GM18508 (cell line): ENCODE data around the gene DNAH11.
"Not testable (repeated sequence)": the region's sequence is repeated elsewhere in the genome, so short reads cannot be mapped to it uniquely, and the experiment has no call there.

Source experiments
- ATAC-seq: cut with Tn5 transposase; IDR thresholded peaks from one replicate; pipeline ENCODE4 v1.9.1; 2021; ENCODE audit warnings: moderate number of reproducible peaks; ENCODE audit not compliant: insufficient read depth, unreplicated experiment

The DNAH11 gene

DNA sequence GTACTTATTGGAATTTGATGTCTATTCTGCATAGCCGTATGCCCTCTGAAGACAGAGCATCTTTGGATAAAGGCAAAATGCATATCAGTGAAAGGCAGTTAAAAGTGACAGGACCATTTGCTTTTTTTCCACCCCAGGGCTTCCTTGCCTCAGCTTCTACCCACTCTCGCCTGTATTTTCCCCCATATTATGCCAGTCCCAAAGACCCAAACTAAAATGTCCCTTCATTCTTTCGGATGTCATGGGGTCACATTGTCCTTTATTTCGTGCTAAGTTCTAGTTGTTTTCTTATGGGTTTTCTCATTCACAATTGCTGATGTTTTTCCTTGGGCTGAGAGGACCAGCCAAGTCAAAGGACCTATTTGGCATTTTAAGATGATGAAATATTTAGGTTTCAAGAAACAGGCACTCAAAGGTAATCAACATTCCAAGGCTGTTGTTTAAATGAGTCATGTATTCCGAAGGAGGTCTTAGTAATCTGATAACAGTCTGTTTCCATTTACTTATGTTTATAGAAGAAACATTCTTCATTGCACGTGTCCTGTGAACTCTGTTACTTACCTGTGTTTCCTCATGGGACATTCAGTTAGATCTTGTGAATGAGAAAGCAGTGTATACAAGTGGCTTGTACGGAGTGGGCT lies 74.1 kb downstream of the DNAH11 start:
- no peak for ATAC-seq

DNA sequence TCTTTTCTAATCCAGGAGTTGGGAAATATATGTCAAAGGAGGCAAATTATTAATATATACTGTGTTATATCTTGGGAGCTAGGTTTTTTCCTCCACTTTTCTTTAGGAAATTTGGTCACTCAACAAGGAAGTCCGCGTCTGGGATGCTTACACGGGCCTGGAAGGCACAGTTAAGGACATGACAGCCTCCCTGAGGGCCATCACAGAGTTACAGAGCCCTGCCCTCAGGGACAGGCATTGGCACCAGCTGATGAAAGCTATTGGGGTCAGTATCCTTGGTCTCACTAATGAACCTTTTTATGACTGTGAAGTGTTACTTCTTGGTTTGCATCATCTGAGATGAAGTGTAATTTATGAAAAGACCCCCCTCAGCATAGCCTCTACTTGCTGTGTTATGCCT lies 74.7 kb downstream of the DNAH11 start:
- no peak for ATAC-seq

DNA sequence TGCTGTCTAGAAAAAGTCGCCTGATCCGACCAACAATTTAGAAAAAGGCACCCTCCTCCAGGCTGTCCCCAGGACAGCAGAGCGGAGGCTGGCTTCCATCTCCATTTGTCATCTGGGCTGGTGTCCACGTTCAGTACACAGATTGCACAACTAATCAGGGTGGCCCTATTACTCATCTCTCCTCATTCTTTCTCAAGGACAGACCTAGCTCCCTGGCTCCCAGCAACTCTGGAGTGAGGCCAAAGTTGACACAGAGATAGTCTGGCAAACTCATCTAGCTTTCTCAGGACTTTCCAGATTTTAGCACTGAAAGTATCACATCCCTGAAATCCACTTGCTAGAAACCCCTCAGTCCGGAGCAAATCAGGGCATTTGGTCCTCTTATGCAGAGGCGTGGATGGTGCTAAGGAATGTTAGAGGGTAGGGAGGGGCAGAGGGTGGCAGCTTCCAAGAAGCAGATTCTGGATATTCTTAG lies 75.1 kb downstream of the DNAH11 start:
- ATAC-seq, result no peak

DNA sequence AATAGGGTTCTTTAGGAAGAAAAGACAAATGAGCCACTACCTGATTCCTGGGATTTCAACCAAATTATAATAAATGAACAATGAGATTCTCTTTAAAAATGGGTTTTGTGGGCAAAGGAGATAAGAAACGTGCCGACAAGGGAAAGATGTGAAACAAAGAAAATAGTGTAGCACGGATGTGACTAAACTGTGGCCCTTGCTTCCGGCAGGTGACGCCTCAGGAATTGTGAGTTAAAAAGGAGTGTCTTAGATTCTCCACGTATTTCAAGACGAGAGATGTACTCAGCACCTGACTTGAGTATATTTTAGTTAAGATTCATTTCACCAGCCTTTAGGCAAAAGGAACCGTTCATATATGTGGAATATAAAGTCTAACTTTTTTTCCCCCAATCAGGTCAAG lies 75.9 kb downstream of the DNAH11 start:
- ATAC-seq, result no peak

DNA sequence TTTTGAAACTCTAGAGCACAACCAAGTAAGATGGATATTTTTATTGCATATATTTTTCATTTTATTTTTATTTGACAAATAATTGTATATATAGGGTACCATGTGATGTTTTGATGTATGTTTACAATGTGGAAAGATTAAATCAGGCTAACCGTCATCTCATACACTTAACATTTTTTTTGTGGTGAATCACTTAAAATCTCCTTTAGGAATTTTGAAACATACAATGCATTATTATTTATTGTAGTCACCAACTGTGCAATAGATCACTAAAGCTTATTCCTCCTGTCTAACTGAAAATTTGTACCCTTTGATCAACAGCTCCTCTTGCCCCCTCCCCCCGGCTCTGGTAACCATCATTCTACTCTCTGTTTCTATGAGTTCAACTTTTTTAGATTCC lies 77.2 kb downstream of the DNAH11 start:
- no peak for ATAC-seq

DNA sequence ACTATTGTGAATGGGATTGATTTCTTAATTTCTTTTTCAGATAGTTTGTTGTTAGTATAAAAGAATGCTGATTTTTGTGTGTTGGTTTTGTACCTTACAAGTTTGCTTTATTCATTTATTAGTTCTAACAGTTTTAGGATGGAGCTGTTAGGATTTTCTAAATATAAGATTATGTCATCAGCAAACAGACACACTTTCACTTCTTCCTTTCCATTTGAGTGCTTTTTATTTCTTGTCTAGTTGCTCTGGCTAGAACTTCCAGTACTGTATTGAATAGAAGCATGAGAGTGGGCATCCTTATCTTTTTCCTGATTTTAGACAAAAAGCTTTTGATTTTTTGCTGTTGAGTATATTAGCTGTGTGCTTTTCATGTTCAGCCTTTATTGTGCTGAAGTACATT lies 81.5 kb downstream of the DNAH11 start:
- no peak for ATAC-seq

DNA sequence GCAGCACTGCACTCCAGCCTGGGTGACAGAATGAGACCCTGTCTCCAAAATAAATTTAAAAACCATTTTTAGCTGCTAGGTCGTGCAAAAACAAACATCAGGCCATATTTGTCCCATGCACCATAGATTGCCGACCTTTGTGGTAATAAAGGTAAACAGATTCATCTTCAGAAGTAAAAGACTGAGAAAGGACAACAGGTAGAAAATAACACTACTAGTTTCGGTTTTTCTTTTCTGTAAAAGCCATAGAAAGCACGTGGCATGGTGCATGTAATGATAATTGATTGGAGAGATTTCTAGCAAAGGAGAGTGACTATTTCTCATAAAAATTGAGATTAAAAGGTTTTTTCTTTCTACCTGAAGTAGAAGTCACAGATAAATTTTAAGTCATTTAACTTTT lies 93.9 kb downstream of the DNAH11 start:
- ATAC-seq, result no peak

DNA sequence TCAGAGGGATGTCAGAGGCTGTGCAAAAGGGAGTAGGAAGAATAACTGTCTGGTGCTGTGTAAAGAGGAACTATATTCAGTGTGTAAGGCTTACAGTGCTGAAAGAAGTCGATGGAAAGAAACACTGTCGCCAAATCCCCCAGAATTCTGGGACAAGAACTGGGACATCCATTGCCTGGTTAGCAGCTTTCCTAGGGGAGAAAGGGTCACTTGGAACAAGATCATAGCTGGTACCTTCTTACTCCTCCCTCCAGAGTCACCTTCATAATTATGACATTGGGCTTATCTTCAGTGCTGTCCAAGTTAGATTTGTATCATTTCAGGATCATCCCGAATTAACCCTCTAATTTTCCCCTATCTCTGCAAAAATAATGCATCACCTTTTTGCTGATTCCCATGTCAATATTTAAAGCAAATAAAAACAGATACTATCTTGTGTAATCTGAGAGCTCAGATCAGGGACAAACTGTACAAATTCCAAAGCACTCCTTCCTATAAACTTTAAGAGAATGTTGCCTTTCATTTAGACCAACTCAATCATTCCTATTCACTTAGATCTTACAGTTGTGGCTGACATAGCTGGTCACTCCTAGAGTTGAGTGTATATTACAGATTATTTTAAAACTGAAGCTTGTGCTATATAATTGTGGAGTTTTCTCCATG lies 96.5 kb downstream of the DNAH11 start:
- no peak for ATAC-seq

DNA sequence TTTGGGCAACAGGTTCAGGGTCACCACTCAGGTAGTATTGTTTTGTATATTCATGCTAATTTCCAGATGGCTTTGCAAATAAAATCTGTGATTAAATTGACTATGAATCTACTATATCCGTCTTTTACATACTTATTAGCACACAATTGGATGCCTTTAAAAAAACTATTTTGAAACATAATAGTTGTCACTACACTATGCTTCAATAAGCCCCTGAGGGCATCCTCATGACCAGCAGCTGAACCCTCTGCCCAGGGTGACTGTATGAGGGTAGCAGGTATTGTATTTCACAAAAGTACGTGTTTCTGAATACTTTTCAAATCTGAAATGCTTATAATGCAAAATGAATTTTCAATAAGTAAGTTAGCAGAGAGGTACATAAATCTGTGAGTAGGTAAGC lies 97.3 kb downstream of the DNAH11 start:
- no peak for ATAC-seq

DNA sequence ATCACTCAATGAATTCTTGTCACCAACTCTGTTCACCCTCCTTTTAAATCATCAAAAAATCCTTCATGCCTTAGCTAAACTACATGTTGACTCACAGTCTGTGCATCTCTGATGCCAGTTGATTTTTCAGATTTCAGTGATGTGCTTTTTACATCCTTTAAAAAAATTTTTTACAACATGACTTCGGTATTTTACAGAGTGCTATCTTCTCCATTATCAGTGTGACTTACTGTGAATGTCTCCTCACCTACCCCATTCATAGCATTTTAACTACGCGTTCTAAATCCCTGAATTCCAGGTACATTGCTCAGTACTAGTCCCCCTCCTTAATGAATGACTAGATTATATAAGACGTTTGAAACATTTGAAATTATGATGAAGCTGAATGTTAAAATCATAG lies 98.7 kb downstream of the DNAH11 start:
- no peak for ATAC-seq

DNA sequence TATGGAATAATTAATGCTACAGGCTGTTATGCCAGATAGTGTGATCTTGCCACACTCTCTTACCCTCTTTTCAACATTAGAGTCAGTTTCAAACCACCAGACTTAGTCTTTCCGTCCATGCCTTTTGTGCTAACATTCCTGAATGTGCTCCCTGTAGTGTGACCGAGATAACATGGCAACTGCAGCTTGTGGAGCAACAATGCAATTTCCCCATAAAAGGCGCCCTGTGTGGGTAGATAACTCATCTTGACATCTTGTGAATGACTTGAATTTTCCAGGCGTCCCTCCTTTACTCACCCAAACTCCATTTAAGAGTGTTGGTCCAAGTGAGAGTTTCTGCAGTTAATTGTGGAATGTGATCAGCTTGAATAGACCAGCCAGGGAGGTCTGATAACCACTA lies 99.6 kb downstream of the DNAH11 start:
- ATAC-seq, result no peak

DNA sequence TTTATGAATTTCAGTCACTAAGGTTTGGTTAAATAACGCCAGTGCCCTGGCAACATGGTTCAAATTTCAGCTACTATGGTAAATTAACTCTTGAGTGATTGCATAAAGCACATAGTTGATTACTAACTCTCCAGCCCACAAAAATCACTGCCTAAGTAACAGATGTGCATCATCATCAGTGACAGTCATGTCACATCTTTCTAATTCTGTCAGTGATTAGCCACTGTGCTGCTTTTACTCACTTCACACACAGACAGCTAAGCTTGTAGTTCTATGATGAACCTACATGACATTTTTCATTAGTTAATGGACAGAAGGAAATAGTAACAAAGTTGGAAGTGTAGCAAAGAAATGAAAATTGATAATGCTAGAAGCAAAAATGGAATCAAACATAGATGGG lies 108.9 kb downstream of the DNAH11 start:
- no peak for ATAC-seq

DNA sequence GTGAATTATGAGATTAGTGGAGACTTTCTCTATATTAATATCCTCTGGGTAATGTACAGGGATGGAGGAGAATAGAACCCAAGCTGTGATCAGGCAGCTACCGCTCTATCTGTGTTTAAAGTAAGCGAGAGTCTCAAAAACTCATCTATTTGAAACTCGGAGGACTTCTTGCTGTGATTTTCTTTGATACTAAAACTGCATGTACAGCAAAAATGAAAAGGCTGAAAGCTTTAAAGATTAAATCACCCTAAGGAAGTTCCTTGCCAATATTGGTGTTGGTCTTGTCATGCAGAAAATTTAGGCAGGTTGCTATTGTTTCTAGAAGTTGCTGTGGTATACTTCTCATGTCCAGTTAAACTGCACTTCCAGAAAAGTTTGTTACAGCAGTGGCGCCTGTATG lies 110.8 kb downstream of the DNAH11 start:
- ATAC-seq, result no peak

DNA sequence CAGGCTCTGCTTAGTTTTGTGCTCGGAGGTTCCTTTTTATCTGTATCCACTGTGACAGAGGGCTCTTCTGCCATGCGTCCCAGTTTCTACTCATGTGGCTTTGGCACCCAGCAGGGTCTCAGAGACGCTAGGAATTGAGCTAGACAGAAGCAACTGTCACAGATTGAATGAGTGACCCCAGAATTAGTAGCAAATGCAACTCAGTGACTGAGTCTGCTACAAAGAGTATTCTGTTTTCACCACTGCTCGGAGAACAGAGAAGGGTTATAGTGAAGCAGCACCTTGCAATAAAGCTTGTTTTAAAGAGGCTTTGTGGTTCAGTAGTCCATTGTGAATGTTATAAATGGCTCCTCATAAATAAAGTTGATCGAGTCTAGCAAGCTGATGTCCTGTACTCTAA lies 113.2 kb downstream of the DNAH11 start:
- no peak for ATAC-seq

DNA sequence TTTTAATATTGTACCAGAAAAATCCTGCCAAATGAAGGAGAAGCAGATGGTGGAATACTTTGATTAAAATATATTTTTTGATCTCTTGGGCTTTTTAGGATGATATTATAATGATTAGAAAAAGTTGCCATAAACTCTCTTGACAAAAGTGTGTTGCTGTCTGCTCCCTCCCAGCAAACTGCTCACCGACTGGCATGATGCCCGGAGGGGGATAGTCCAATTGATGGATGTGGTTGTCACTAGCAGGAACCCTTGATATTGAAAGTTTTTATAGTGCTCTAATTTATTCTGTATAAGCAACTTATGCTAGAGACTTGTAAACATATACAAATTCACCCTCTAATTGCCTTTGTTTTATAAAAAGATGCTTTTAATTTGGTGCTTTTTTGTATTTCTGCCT lies 114.0 kb downstream of the DNAH11 start:
- ATAC-seq, result no peak

DNA sequence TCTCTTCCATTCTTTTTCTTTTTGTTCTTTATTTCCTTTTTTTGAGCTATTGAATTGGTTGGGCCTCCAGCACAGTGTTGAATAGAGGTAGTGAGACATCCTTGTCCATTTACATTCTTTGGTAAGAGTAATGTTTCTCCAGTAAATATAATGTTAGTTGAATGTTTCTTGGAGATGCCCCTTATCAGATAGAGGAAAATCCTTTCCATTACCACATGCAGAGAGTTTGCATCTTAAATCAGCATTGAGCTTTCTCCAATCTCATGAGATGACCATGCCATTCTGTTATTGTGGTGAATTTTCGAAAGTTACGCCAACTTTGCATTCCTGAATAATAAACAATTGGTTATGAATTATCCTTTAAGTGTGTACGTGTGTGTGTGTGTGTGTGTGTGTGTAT lies 127.7 kb downstream of the DNAH11 start:
- ATAC-seq, result no peak

DNA sequence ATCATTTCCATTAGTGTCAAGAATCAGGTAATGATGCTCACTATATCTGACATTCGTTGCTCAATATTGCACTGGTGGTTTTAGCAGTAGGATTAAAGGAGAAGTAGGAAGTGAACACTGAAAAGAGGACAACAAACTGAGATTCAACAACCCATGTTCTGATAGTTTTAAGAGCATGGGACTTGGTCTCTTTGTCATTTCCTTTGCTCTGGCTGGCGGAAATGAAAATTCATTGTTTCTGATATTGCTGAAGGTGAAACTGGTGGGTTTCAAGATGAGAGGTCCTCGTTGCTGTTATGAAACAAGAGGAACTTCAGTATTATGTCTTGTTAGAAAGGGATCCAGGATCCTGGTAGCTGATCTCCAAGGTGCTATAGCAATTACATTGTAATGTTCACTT lies 129.0 kb downstream of the DNAH11 start:
- ATAC-seq, result no peak

DNA sequence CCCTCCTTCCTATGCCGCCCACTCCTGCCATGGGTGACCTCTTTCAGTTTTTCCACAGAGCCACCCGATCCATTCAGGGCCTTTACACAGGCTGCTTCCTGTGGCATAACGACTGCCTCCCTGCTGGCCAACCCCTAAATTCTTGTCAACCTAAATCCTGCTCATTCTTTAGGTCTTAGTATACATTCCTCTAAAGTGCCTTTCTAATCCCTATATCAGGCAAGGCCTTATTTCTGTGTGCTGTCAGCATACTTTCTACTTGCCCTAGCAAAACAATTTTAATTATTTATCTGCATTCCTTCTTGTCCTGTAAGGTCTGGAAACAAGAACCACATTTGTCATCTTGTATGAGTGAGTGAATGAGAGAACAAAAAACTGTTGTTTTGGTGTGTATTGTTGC lies 132.4 kb downstream of the DNAH11 start:
- no peak for ATAC-seq

DNA sequence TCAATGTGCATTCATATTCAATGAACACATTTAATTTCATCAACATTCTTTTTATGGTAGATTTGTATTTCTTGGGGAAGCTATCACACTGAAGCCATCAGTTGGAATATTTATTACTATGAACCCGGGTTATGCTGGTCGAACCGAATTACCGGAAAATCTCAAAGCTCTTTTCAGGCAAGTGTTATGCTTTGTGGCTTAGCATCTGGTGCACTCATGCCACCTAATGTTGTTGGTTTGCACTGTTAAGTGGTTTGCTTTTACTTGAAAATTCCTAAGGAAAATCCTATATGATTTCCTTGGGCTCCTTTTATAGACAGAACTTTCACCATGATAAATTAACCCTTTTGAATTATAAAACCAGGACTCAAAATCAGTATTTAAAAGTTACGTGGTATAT lies 147.9 kb downstream of the DNAH11 start:
- no peak for ATAC-seq

DNA sequence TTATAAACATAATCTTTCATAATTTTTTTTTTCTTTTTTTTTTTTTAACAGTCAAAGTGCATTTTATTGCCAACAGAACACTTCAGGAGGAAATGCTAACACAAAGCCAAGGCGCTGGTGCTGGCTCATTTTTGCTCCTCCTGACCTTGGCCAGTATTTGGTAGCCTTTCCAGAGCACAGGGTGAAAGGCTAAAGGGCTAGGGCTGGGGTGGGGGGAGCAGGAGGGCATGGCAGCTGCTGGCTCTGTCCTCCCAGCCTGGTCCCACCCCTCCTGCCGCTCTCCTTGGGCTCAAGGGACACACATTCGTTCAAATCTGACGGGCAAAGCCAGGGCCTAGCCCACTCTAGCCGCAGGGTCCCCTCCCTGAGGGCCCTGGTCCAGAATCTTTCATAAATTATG lies 148.3 kb downstream of the DNAH11 start:
- not testable (repeated sequence) for ATAC-seq

DNA sequence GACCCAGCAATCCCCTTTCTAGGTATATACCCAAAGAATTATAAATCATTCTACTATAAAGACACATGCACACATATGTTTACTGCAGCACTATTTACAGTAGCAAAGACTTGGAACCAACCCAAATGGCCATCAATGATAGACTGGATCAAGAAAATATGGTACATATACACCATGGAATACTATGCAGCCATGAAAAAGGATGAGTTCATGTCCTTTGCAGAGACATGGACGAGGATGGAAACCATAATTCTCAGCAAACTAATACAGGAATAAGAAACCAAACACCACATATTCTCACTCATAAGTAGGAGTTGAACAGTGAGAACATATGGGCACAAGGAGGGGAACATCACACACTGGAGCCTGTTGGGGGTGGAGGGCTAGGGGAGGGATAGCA lies 157.7 kb downstream of the DNAH11 start:
- not testable (repeated sequence) for ATAC-seq

DNA sequence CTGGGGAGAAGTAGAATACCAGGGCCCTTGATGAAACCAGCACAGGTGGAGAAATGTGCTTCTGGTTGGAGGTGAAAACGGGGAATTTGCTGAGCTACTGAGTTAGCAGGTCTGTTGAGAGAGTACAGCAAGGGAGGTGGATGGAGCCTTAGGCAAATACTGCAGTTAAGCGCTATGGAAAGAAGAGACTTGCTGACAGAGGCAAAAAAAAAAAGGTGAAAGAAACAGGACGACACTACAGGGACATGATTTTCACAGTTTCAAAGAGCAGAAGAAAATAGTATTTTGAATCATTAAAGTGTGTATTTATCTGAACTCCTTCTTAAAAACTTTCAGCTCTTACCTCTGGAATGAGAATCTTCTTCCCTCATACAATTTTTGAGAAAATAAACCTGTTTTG lies 159.5 kb downstream of the DNAH11 start:
- no peak for ATAC-seq
